ENCODE results near the gene ARFGAP1.

ARFGAP1 gene

DNA sequence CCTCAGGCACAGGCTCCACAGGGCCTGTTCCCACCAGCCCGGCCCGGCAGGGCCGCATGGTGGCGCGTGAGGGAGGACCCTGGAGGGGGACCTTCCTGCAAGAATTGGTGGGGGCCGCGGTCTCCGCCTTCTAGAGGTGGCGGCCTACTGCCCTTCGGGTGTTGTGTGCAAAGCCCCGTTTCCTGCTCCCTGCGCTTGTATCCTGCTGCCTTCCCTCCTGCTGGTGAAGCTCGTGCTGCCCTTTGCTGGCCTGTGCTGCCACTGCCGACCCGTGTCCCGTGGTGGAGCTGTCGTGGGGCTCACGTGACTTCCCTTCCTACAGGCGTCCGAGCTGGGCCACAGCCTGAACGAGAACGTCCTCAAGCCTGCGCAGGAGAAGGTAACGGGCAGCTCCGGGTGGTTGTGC is 11.9 kb downstream of the ARFGAP1 start:
- H3K27me3 ChIP-seq (ENCODE audit: insufficient read depth, low read length, poor library complexity): no peaks in the 10 kb centered on the region
- ATAC-seq (ENCODE audit: insufficient read depth, low read depth): peak; percentile 57
- H3K9me3 ChIP-seq (ENCODE audit: insufficient read depth, low read length, severe bottlenecking): no peaks in the 10 kb centered on the region
- H3K4me1 ChIP-seq (ENCODE audit: insufficient read depth, low read length): peaks cover 32% of the 10 kb centered on the region
- peaks cover 89% of the 10 kb centered on the region for H3K36me3 ChIP-seq (ENCODE audit: insufficient read depth, low read length)
- H3K4me3 ChIP-seq (ENCODE audit: low read depth in 1 of 2, low read length in 2 of 2): peak overlapping the region; percentile 14 to 59; a peak in 3 of 4 replicates
- peak overlapping the region; percentile 68 for H3K4me2 ChIP-seq (ENCODE audit: insufficient read depth, low read length)
- TF ChIP-seq EZH2 (IDR thresholded peaks at IDR 0.05; ENCODE audit: borderline replicate concordance, low read depth, low read length, severe bottlenecking): no peak
- TF ChIP-seq, protein P1, sequence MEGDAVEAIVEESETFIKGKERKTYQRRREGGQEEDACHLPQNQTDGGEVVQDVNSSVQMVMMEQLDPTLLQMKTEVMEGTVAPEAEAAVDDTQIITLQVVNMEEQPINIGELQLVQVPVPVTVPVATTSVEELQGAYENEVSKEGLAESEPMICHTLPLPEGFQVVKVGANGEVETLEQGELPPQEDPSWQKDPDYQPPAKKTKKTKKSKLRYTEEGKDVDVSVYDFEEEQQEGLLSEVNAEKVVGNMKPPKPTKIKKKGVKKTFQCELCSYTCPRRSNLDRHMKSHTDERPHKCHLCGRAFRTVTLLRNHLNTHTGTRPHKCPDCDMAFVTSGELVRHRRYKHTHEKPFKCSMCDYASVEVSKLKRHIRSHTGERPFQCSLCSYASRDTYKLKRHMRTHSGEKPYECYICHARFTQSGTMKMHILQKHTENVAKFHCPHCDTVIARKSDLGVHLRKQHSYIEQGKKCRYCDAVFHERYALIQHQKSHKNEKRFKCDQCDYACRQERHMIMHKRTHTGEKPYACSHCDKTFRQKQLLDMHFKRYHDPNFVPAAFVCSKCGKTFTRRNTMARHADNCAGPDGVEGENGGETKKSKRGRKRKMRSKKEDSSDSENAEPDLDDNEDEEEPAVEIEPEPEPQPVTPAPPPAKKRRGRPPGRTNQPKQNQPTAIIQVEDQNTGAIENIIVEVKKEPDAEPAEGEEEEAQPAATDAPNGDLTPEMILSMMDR (IDR thresholded peaks at IDR 0.05; ENCODE audit: borderline replicate concordance, extremely low read depth, low read length, poor library complexity, severe bottlenecking): peak; percentile 22
- DNase-seq: peak; percentile 72
- H3K79me2 ChIP-seq (ENCODE audit: insufficient read depth, low read length): peaks cover 15% of the 10 kb centered on the region
- peak overlapping the region; percentile 57 for H2AFZ ChIP-seq (ENCODE audit: low read depth, low read length)
- H3K27ac ChIP-seq (ENCODE audit: low read length): peak overlapping the region; percentile 93
- H4K20me1 ChIP-seq (ENCODE audit: insufficient read depth, low read length): peaks cover 22% of the 10 kb centered on the region
- peak overlapping the region; percentile 75 for H3K9ac ChIP-seq (ENCODE audit: low read depth, low read length)

DNA sequence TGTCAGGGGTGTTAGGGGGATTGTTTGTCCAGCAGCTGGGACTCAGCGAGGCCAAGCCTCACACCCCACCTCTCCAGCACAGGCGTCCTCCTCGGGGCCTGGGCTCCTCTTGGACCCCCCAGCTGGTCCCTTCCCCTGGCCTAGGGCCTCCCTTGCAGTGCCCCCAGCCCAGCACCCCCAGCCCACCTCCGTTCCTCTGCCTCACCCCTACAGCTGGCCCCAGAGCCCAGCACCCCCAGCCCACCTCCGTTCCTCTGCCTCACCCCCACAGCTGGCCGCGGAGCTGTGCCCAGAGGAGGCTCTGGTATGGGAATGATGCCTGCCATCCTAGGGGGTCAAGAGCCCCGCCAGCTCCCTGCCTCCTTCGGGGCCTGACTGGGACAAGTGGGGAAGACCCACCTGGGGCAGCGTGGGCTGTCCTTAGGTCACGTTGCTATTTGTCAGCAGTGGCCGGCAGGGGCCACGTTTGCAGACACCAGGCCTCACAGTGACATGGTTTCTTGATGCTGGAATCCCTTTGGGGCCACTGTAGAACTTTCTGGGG is 12.4 kb downstream of the ARFGAP1 start:
- Histone ChIP-seq H3K4me2 (ENCODE audit: insufficient read depth, low read length) (peak overlapping the region; percentile 68), H3K79me2 (ENCODE audit: insufficient read depth, low read length) (peaks cover 15% of the 10 kb centered on the region), H3K4me3 (ENCODE audit: low read depth in 1 of 2, low read length in 2 of 2) (peak overlapping the region in 1 of 2 experiments; percentile 59; a peak in 2 of 4 replicates), H3K36me3 (ENCODE audit: insufficient read depth, low read length) (peaks cover 89% of the 10 kb centered on the region), H2AFZ (ENCODE audit: low read depth, low read length) (no peak overlapping the region), H3K27me3 (ENCODE audit: insufficient read depth, low read length, poor library complexity) (no peaks in the 10 kb centered on the region), H3K9me3 (ENCODE audit: insufficient read depth, low read length, severe bottlenecking) (no peaks in the 10 kb centered on the region), H3K4me1 (ENCODE audit: insufficient read depth, low read length) (peaks cover 32% of the 10 kb centered on the region), H4K20me1 (ENCODE audit: insufficient read depth, low read length) (peaks cover 27% of the 10 kb centered on the region), H3K9ac (ENCODE audit: low read depth, low read length) (peak overlapping the region; percentile 75), H3K27ac (ENCODE audit: low read length) (peak overlapping the region; percentile 93)
- ATAC-seq (ENCODE audit: insufficient read depth, low read depth): no peak
- TF ChIP-seq, protein P1 (IDR thresholded peaks at IDR 0.05; ENCODE audit: borderline replicate concordance, extremely low read depth, low read length, poor library complexity, severe bottlenecking): no peak
- no peak for TF ChIP-seq EZH2 (IDR thresholded peaks at IDR 0.05; ENCODE audit: borderline replicate concordance, low read depth, low read length, severe bottlenecking)
- DNase-seq: no peak

DNA sequence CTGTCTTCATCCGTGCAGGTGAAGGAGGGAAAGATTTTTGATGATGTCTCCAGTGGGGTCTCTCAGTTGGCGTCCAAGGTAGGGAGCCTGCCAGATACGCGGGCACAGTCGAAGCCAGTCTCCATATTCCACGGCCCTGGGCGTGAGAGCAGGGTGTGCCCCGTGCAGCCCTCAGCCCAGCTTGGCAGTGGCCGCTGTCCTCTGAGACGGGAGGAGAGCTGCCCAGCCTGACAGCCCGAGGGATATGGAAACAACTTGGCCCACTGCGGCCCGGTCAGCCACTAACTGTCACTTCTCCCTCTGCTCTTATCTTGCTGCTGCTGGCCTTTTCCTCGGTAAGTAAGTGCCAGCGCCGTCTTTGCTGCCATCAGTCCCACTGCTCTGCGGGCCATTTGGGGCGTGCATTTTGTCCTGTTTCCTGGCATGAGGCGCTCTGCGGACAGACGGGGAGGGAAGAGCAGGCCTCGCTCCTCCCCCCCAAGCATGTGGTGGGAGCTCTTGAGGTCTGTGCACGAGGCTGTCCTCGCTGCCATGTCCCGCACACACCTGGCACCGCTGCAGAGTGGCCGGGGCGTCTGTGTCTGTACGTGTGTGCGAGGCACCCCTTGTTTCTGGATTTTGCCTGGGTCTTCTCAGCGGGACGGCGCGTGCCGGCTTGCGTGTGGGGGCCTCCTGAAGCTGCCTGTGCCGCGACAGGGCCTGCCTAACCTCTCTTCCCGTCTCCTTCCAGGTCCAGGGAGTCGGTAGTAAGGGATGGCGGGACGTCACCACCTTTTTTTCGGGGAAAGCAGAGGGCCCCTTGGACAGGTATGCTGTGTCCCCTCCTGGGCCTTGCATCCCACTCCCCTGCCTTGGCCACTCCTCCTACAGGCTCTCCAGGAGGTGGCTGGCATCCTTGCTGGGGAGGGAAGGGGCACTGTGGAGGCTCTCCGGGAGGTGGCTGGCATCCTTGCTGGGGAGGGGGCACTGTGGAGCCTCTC is 13.3 kb downstream of the ARFGAP1 start:
- peak overlapping the region; percentile 93 for H3K27ac ChIP-seq (ENCODE audit: low read length)
- DNase-seq (no peak), ATAC-seq (ENCODE audit: insufficient read depth, low read depth) (no peak)
- no peak overlapping the region for H2AFZ ChIP-seq (ENCODE audit: low read depth, low read length)
- peak overlapping the region; percentile 68; the same call in 1 of the 2 replicates for H3K4me2 ChIP-seq (ENCODE audit: insufficient read depth, low read length)
- H3K9me3 ChIP-seq (ENCODE audit: insufficient read depth, low read length, severe bottlenecking): no peaks in the 10 kb centered on the region
- TF ChIP-seq EZH2 (IDR thresholded peaks at IDR 0.05; ENCODE audit: borderline replicate concordance, low read depth, low read length, severe bottlenecking): no peak
- TF ChIP-seq, protein P1 (IDR thresholded peaks at IDR 0.05; ENCODE audit: borderline replicate concordance, extremely low read depth, low read length, poor library complexity, severe bottlenecking): no peak
- H3K27me3 ChIP-seq (ENCODE audit: insufficient read depth, low read length, poor library complexity): no peaks in the 10 kb centered on the region
- peaks cover 32% of the 10 kb centered on the region for H3K4me1 ChIP-seq (ENCODE audit: insufficient read depth, low read length)
- H3K9ac ChIP-seq (ENCODE audit: low read depth, low read length): no peak overlapping the region
- peak overlapping the region in 1 of 2 experiments; percentile 59; a peak in 1 of 4 replicates for H3K4me3 ChIP-seq (ENCODE audit: low read depth in 1 of 2, low read length in 2 of 2)
- H4K20me1 ChIP-seq (ENCODE audit: insufficient read depth, low read length): peaks cover 33% of the 10 kb centered on the region
- peaks cover 82% of the 10 kb centered on the region for H3K36me3 ChIP-seq (ENCODE audit: insufficient read depth, low read length)
- H3K79me2 ChIP-seq (ENCODE audit: insufficient read depth, low read length): peaks cover 15% of the 10 kb centered on the region

Data from DND-41 (cell line).